HG03135 (cell line): ENCODE results near the gene ZNF605.
"Not testable (repeated sequence)": the region's sequence is repeated elsewhere in the genome, so short reads cannot be mapped to it uniquely, and the experiment has no call there.

ENCODE experiments used
- ATAC-seq: cut with Tn5 transposase; IDR thresholded peaks from one replicate; pipeline ENCODE4 v1.9.1; 2021; ENCODE audit warnings: mild to moderate bottlenecking, moderate library complexity; ENCODE audit not compliant: unreplicated experiment

Gene ZNF605

GRCh38 chr12:132956011-132956788, at the start of gene ZNF605:
ZNF605 (minus strand) TSS chr12:132956306; CDS start chr12:132945635, 10,671 bp downstream.
- peak; percentile 93 for ATAC-seq

- ATAC-seq, result no peak
Observed at GRCh38 chr12:132998741-132999140, 42.6 kb upstream of the ZNF605 start.

GRCh38 chr12:132986885-132987225, 30.7 kb upstream of the ZNF605 start:
- no peak for ATAC-seq

GRCh38 chr12:132986001-132986884, 30.1 kb upstream of the ZNF605 start, which contains the start of gene ZNF26:
ZNF26 (plus strand) TSS chr12:132986367; CDS start chr12:132986841, 474 bp downstream.
- peak; percentile 94 for ATAC-seq

GRCh38 chr12:132976870-132977269, 20.8 kb upstream of the ZNF605 start:
- ATAC-seq, result not testable (repeated sequence)

GRCh38 chr12:132972374-132972773, 16.3 kb upstream of the ZNF605 start:
- no peak for ATAC-seq

GRCh38 chr12:132967736-132968135, 11.6 kb upstream of the ZNF605 start:
- ATAC-seq, result no peak

- no peak for ATAC-seq
Observed at GRCh38 chr12:132966676-132967415, 10.7 kb upstream of the ZNF605 start.

GRCh38 chr12:132965796-132966195, 9.7 kb upstream of the ZNF605 start:
- ATAC-seq, result no peak

- ATAC-seq, result not testable (repeated sequence)
Observed at GRCh38 chr12:132963947-132964346, 7.8 kb upstream of the ZNF605 start.

- ATAC-seq, result not testable (repeated sequence)
Observed at GRCh38 chr12:132961790-132962189, 5.7 kb upstream of the ZNF605 start.

GRCh38 chr12:132955094-132956010, 754 bp downstream of the ZNF605 start:
- peak; percentile 28 for ATAC-seq

GRCh38 chr12:132954471-132955048, 1.5 kb downstream of the ZNF605 start:
- ATAC-seq, result no peak

GRCh38 chr12:132953771-132954170, 2.3 kb downstream of the ZNF605 start:
- no peak for ATAC-seq

GRCh38 chr12:132953163-132953425, 3.0 kb downstream of the ZNF605 start:
- ATAC-seq, result no peak

GRCh38 chr12:132952371-132953162, 3.5 kb downstream of the ZNF605 start:
- no peak for ATAC-seq

- ATAC-seq, result no peak
Observed at GRCh38 chr12:132951649-132952048, 4.5 kb downstream of the ZNF605 start.

- ATAC-seq, result no peak
Observed at GRCh38 chr12:132950844-132951535, 5.1 kb downstream of the ZNF605 start.
